GM12878 (cell line): Measurements from ENCODE around the gene DARS1. TPM values are rescaled to one million over a fixed set of nuclear protein-coding genes. Genes with fewer than 3 reads are reported as not detected.

Source experiments
- ATAC-seq: fragments of 200-7000 bp; cut with Tn5 transposase; 3 replicates; pipeline ENCODE4 v1.9.1; 2020; ENCODE audit warnings: mild to moderate bottlenecking, moderate library complexity
- BruUV-seq: library from RNA; stranded (reverse); fragments of 400-500 nt; replicated peaks from 2 replicates; lab custom pipeline; 2021; lab: Mats Ljungman, UMichigan
- CTCF ChIA-PET: fragments of 300-600 bp; sonication (Branson Sonifier 250); formaldehyde crosslinking; extraction: SDS; loops from one replicate; lab custom pipeline; 2021; ENCODE audit warnings: inconsistent platforms; lab: Yijun Ruan, JAX
- POLR2A ChIA-PET: fragments of 350-600 bp; formaldehyde crosslinking; extraction: SDS; loops from one replicate; lab custom pipeline; 2021; ENCODE audit warnings: inconsistent platforms; lab: Charles Lee
- RAD21 ChIA-PET: fragments of 300-600 bp; sonication (Branson Sonifier 250); formaldehyde crosslinking; loops from one replicate; lab custom pipeline; 2023; ENCODE audit warnings: antibody characterized with exemption; ENCODE audit not compliant: unreplicated experiment; lab: Charles Lee
- SMC1A ChIA-PET: fragments of 300-600 bp; sonication (Branson Sonifier 250); formaldehyde crosslinking; loops from one replicate; lab custom pipeline; 2023; ENCODE audit not compliant: unreplicated experiment, uncharacterized antibody; lab: Charles Lee
- DNase-seq: peaks from one replicate; pipeline ENCODE4 v3.0.0-alpha.2; 2011; ENCODE audit warnings: low read depth, low spot score
- FAIRE-seq: peaks from 3 replicates; lab custom pipeline; 2011; peaks lifted over from hg19 to GRCh38; lab: Jason Lieb, UNC
- H2AFZ ChIP-seq: 2 replicates; pipeline ENCODE4 v1.6.0; 2011; ENCODE audit warnings: low read depth, low read length, control low read depth; ENCODE audit not compliant: control insufficient read depth
- H3K27ac ChIP-seq: 2 replicates; pipeline ENCODE4 v1.5.1; 2011; ENCODE audit warnings: control low read depth; ENCODE audit not compliant: control insufficient read depth, insufficient read depth
- H3K27me3 ChIP-seq, 2 experiments: replicated peaks in 1 of 2; 2 replicates each; pipeline versions ENCODE4 v1.6.0 to v1.6.1; 2011; ENCODE audit warnings: low read length in 1 of 2; ENCODE audit not compliant: control insufficient read depth in 2 of 2, insufficient read depth in 2 of 2
- H3K36me3 ChIP-seq, 2 experiments: 2 replicates each; pipeline ENCODE4 v1.5.1; 2011; ENCODE audit warnings: low read length in 1 of 2; ENCODE audit not compliant: control insufficient read depth in 2 of 2, insufficient read depth in 2 of 2
- H3K4me1 ChIP-seq: 2 replicates; pipeline ENCODE4 v1.6.1; 2011; ENCODE audit warnings: mild to moderate bottlenecking, low read length, moderate library complexity, mixed read lengths; ENCODE audit not compliant: control insufficient read depth, insufficient read depth
- H3K4me2 ChIP-seq: 2 replicates; pipeline ENCODE4 v1.6.0; 2011; ENCODE audit warnings: control low read depth; ENCODE audit not compliant: control insufficient read depth, insufficient read depth
- H3K4me3 ChIP-seq: fragments of 200-600 bp; sonication (generic); 2 replicates; pipeline ENCODE4 v1.5.1; 2016
- H3K79me2 ChIP-seq: 2 replicates; pipeline ENCODE4 v1.6.0; 2011; ENCODE audit warnings: low read length; ENCODE audit not compliant: control insufficient read depth, insufficient read depth
- H3K9ac ChIP-seq: 2 replicates; pipeline ENCODE4 v1.8.0; 2011; ENCODE audit warnings: low read length, control low read depth, mixed read lengths; ENCODE audit not compliant: control insufficient read depth, insufficient read depth
- H3K9me3 ChIP-seq: replicated peaks from 3 replicates; pipeline ENCODE4 v1.5.1; 2011; ENCODE audit warnings: mild to moderate bottlenecking, low read length; ENCODE audit not compliant: control insufficient read depth, insufficient read depth
- H4K20me1 ChIP-seq: 2 replicates; pipeline ENCODE4 v1.6.0; 2011; ENCODE audit not compliant: control insufficient read depth, insufficient read depth
- CBX3 ChIP-seq: fragments of 200-600 bp; sonication (generic); IDR thresholded peaks from 2 replicates; pipeline ENCODE4 v1.6.1; 2016; ENCODE audit warnings: low read depth, borderline replicate concordance
- EGR1 ChIP-seq, 2 experiments: IDR thresholded peaks; 1 replicate in 1 of 2; 2 replicates in 1 of 2; pipeline ENCODE4 v1.6.1; 2011 to 2012; ENCODE audit warnings: low read depth in 2 of 2, low read length in 2 of 2, borderline replicate concordance in 1 of 2, mild to moderate bottlenecking in 1 of 2, moderate library complexity in 1 of 2
- HDAC6 ChIP-seq: fragments of 200-600 bp; sonication (generic); IDR thresholded peaks from one replicate; pipeline ENCODE4 v1.8.0; 2017; ENCODE audit warnings: antibody characterized with exemption; ENCODE audit not compliant: unreplicated experiment
- HDGF ChIP-seq: fragments of 450-650 bp; IDR thresholded peaks from 2 replicates; pipeline ENCODE4 v1.6.1; 2016; ENCODE audit warnings: antibody characterized with exemption
- POLR2A ChIP-seq: IDR thresholded peaks from 2 replicates; pipeline ENCODE4 v1.6.1; 2011; ENCODE audit warnings: low read depth, mild to moderate bottlenecking, low read length
- POLR2AphosphoS5 ChIP-seq: IDR thresholded peaks from 2 replicates; pipeline ENCODE4 v1.6.1; 2011; ENCODE audit warnings: mild to moderate bottlenecking, low read length, inconsistent platforms
- RCOR1 ChIP-seq: conservative IDR thresholded peaks from 2 replicates; pipeline ENCODE4 v1.6.1; 2012; ENCODE audit warnings: low read depth, low read length, improper control_type of control experiment
- RELA ChIP-seq: fragments of 450-650 bp; IDR thresholded peaks from 2 replicates; pipeline ENCODE4 v1.8.0; 2014; ENCODE audit warnings: borderline replicate concordance; ENCODE audit not compliant: partially characterized antibody
- SIX5 ChIP-seq: IDR thresholded peaks from 2 replicates; pipeline ENCODE4 v1.6.1; 2011; ENCODE audit warnings: mild to moderate bottlenecking, low read depth, low read length, moderate library complexity; ENCODE audit not compliant: severe bottlenecking
- SP1 ChIP-seq: IDR thresholded peaks from one replicate; pipeline ENCODE4 v1.6.1; 2011; ENCODE audit warnings: low read depth, low read length
- ZNF274 ChIP-seq: IDR thresholded peaks from one replicate; pipeline ENCODE4 v1.8.0; 2011; ENCODE audit not compliant: insufficient read length, insufficient read depth
- ZNF622 ChIP-seq: fragments of 450-650 bp; IDR thresholded peaks from 2 replicates; pipeline ENCODE4 v1.6.1; 2017; ENCODE audit warnings: mild to moderate bottlenecking, inconsistent platforms
- in situ Hi-C: fragments of 300-500 bp; cut with MboI; formaldehyde crosslinking; loops from 9 replicates; pipeline ENCODE4 v1.14.3; 2018; ENCODE audit warnings: mixed read lengths
- intact Hi-C: fragments of 100-400 bp; cut with micrococcal nuclease; formaldehyde crosslinking; loops from one replicate; pipeline ENCODE4 v1.14.2; 2022; ENCODE audit not compliant: unreplicated experiment
- polyA plus RNA-seq, 11 experiments: library from polyadenylated mRNA; depleted of rRNA in 4 of 11; unstranded in 6 of 11; stranded (reverse) in 5 of 11; fragments of >200 nt; fragmentation: Nextera tagmentation in 4 of 11; fragmentation: Illumina TruSeq in 1 of 11; extraction: Ambion mirVana in 4 of 11; extraction: Trizol in 1 of 11; gene quantifications; 1 replicate in 1 of 11; 2 replicates in 10 of 11; pipeline versions ENCODE4 v1.2.1 to v1.2.3, GENCODE V29; 2011 to 2016; ENCODE audit warnings: inconsistent platforms in 2 of 11, missing spikeins in 2 of 11, low read depth in 1 of 11
- total RNA-seq, 4 experiments: library from RNA; depleted of rRNA in 3 of 4; stranded (reverse); fragments of >200 nt in 3 of 4; fragmentation: Illumina TruSeq in 1 of 4; extraction: Trizol in 1 of 4; gene quantifications; 2 replicates each; pipeline versions ENCODE4 v1.2.1 to v1.2.3, GENCODE V29; 2013 to 2021
- TF ChIP-seq, protein P1 (sequence below): IDR thresholded peaks from 2 replicates; pipeline ENCODE4 v1.6.1; 2011; ENCODE audit warnings: borderline replicate concordance, low read depth, mild to moderate bottlenecking, moderate library complexity, mixed read lengths, low read length; ENCODE audit not compliant: insufficient read depth; ENCODE audit errors: extremely low read length
- TF ChIP-seq, protein P2 (sequence below): IDR thresholded peaks from 2 replicates; pipeline ENCODE4 v1.6.1; 2012; ENCODE audit warnings: improper control_type of control experiment, low read depth, low read length; ENCODE audit not compliant: insufficient replicate concordance
- TF ChIP-seq, protein P3 (sequence below): IDR thresholded peaks from 2 replicates; pipeline ENCODE4 v1.6.1; 2011; ENCODE audit warnings: borderline replicate concordance, low read depth, mild to moderate bottlenecking, moderate library complexity, low read length; ENCODE audit not compliant: insufficient read depth, poor library complexity, severe bottlenecking
- TF ChIP-seq, protein P4 (sequence below): fragments of 450-650 bp; IDR thresholded peaks from 2 replicates; pipeline ENCODE4 v1.6.1; 2016; ENCODE audit warnings: mild to moderate bottlenecking

The DARS1 gene
- total and polyA plus RNA-seq, 10 of the 15 experiments (the other 5 are each of a cell fraction or from before 2014, with no cell fraction given): 91.0 to 387 (median 137) TPM

DNA sequence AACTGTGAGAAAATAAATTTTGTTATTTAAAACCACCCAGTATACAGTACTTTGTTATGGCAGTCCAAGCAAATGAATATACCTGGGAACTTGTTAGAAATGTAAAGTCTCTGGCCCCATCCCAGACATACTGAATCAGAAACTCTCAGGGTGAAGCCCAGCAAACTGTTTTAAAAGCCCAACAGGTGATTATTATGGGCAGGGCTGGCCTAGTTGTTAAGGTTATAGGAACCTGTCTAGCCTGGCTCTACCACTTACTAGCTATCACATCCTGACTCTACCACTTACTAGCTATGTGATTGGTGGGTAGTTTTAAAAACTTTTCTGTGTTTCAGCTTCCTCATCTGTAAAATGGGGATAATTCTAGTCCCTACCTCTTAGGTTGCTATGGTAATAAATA is 8.0 kb upstream of the DARS1 start:
- FAIRE-seq (no peak), DNase-seq (no peak), ATAC-seq (no peak)
- TF ChIP-seq POLR2AphosphoS5 (no peak), ZNF622 (no peak), SP1 (no peak), RCOR1 (no peak), HDAC6 (no peak), HDGF (no peak), SIX5 (no peak), ZNF274 (no peak), CBX3 (no peak), EGR1 (IDR thresholded peaks at IDR 0.05; ENCODE audit: borderline replicate concordance in 1 of 2, low read depth in 2 of 2, low read length in 2 of 2) (no peak), POLR2A (no peak), RELA (no peak)
- TF ChIP-seq, protein P1, sequence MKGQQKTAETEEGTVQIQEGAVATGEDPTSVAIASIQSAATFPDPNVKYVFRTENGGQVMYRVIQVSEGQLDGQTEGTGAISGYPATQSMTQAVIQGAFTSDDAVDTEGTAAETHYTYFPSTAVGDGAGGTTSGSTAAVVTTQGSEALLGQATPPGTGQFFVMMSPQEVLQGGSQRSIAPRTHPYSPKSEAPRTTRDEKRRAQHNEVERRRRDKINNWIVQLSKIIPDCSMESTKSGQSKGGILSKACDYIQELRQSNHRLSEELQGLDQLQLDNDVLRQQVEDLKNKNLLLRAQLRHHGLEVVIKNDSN: no peak
- TF ChIP-seq, protein P2, sequence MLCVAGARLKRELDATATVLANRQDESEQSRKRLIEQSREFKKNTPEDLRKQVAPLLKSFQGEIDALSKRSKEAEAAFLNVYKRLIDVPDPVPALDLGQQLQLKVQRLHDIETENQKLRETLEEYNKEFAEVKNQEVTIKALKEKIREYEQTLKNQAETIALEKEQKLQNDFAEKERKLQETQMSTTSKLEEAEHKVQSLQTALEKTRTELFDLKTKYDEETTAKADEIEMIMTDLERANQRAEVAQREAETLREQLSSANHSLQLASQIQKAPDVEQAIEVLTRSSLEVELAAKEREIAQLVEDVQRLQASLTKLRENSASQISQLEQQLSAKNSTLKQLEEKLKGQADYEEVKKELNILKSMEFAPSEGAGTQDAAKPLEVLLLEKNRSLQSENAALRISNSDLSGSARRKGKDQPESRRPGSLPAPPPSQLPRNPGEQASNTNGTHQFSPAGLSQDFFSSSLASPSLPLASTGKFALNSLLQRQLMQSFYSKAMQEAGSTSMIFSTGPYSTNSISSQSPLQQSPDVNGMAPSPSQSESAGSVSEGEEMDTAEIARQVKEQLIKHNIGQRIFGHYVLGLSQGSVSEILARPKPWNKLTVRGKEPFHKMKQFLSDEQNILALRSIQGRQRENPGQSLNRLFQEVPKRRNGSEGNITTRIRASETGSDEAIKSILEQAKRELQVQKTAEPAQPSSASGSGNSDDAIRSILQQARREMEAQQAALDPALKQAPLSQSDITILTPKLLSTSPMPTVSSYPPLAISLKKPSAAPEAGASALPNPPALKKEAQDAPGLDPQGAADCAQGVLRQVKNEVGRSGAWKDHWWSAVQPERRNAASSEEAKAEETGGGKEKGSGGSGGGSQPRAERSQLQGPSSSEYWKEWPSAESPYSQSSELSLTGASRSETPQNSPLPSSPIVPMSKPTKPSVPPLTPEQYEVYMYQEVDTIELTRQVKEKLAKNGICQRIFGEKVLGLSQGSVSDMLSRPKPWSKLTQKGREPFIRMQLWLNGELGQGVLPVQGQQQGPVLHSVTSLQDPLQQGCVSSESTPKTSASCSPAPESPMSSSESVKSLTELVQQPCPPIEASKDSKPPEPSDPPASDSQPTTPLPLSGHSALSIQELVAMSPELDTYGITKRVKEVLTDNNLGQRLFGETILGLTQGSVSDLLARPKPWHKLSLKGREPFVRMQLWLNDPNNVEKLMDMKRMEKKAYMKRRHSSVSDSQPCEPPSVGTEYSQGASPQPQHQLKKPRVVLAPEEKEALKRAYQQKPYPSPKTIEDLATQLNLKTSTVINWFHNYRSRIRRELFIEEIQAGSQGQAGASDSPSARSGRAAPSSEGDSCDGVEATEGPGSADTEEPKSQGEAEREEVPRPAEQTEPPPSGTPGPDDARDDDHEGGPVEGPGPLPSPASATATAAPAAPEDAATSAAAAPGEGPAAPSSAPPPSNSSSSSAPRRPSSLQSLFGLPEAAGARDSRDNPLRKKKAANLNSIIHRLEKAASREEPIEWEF: no peak
- TF ChIP-seq, protein P3, sequence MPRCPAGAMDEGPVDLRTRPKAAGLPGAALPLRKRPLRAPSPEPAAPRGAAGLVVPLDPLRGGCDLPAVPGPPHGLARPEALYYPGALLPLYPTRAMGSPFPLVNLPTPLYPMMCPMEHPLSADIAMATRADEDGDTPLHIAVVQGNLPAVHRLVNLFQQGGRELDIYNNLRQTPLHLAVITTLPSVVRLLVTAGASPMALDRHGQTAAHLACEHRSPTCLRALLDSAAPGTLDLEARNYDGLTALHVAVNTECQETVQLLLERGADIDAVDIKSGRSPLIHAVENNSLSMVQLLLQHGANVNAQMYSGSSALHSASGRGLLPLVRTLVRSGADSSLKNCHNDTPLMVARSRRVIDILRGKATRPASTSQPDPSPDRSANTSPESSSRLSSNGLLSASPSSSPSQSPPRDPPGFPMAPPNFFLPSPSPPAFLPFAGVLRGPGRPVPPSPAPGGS: no peak
- TF ChIP-seq, protein P4, sequence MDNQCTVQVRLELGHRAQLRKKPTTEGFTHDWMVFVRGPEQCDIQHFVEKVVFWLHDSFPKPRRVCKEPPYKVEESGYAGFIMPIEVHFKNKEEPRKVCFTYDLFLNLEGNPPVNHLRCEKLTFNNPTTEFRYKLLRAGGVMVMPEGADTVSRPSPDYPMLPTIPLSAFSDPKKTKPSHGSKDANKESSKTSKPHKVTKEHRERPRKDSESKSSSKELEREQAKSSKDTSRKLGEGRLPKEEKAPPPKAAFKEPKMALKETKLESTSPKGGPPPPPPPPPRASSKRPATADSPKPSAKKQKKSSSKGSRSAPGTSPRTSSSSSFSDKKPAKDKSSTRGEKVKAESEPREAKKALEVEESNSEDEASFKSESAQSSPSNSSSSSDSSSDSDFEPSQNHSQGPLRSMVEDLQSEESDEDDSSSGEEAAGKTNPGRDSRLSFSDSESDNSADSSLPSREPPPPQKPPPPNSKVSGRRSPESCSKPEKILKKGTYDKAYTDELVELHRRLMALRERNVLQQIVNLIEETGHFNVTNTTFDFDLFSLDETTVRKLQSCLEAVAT: no peak
- ChIA-PET SMC1A (interaction anchor here (0.8 to 1.2 kb wide), 7 partner anchors 12 to 115 kb away, joined by 3 to 7 read pairs (median 3); no protein-coding TSS in a partner anchor), RAD21 (interaction anchor here (0.7 to 0.8 kb wide), 3 partner anchors 12 to 232 kb away, joined by 3 read pairs; no protein-coding TSS in a partner anchor), POLR2A (interaction anchor here (0.6 to 1.2 kb wide), 2 partner anchors 8 to 57 kb away, joined by 3 to 4 read pairs; partner anchors contain the start of gene DARS1), CTCF (interaction anchor here (0.8 to 1.1 kb wide), 3 partner anchors 24 to 388 kb away, joined by 3 to 4 read pairs (median 3); no protein-coding TSS in a partner anchor)
- H4K20me1 ChIP-seq: no peaks in the 10 kb centered on the region
- H3K9me3 ChIP-seq: no peaks in the 10 kb centered on the region; the same call in 2 of the 3 replicates
- no TSS peak for BruUV-seq
- no peaks in the 10 kb centered on the region for H3K4me1 ChIP-seq
- H3K27ac ChIP-seq: no peak overlapping the region
- H2AFZ ChIP-seq: no peak overlapping the region
- in situ Hi-C loops: no loop called here
- H3K36me3 ChIP-seq: no peaks in the 10 kb centered on the region
- no peaks in the 10 kb centered on the region for H3K79me2 ChIP-seq
- no peak overlapping the region for H3K4me2 ChIP-seq
- H3K27me3 ChIP-seq: no peaks in the 10 kb centered on the region
- intact Hi-C loops: no loop called here
- H3K9ac ChIP-seq: no peak overlapping the region
- no peak overlapping the region for H3K4me3 ChIP-seq
